ENCODE results near the gene RASGRP2.

DNA sequence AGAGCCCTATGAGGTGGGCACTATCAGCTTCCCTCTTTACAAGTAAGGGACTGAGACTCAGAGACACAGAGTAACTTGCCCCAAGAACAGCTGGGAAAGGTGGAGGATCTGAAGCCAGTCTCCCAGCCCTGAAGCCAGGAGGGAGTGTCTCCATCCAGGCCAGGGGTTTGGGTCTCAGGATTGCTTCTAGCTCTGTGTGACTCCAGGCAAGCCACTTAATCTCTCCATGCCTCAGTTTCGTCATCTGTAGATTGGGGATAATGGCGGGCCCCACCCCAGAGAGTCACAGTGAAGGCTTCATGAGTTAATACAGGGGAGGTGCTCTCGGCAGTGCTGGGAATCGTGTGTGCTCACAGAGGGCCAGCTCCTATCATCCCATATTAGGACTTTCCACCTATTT, 48.5 kb upstream of the RASGRP2 start:
- TF ChIP-seq, protein P1, sequence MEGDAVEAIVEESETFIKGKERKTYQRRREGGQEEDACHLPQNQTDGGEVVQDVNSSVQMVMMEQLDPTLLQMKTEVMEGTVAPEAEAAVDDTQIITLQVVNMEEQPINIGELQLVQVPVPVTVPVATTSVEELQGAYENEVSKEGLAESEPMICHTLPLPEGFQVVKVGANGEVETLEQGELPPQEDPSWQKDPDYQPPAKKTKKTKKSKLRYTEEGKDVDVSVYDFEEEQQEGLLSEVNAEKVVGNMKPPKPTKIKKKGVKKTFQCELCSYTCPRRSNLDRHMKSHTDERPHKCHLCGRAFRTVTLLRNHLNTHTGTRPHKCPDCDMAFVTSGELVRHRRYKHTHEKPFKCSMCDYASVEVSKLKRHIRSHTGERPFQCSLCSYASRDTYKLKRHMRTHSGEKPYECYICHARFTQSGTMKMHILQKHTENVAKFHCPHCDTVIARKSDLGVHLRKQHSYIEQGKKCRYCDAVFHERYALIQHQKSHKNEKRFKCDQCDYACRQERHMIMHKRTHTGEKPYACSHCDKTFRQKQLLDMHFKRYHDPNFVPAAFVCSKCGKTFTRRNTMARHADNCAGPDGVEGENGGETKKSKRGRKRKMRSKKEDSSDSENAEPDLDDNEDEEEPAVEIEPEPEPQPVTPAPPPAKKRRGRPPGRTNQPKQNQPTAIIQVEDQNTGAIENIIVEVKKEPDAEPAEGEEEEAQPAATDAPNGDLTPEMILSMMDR (IDR thresholded peaks at IDR 0.05): no peak
- no peak for TF ChIP-seq POLR2A (IDR thresholded peaks at IDR 0.05)

Measured in prostate gland (tissue), 2 donors.